Measurements from ENCODE around the gene GCC1.

GRCh38 chr7:127619681-127620405, 34.4 kb upstream of the GCC1 start:
- TF ChIP-seq CTCF (IDR thresholded peaks at IDR 0.05) = no peak
- TF ChIP-seq SIN3A (IDR thresholded peaks at IDR 0.05; ENCODE audit: borderline replicate concordance, insufficient read depth, low read depth, low read length) = no peak

All from Panc1 (cell line).